Fibroblast of skin of left biceps (primary cell): ENCODE measurements around the gene BOD1L1.

Experiments
- DNase-seq, 2 experiments: peaks; one replicate each; pipeline ENCODE4 v3.0.0-alpha.2; 2013; ENCODE audit warnings: low read depth in 2 of 2

Gene BOD1L1

DNA sequence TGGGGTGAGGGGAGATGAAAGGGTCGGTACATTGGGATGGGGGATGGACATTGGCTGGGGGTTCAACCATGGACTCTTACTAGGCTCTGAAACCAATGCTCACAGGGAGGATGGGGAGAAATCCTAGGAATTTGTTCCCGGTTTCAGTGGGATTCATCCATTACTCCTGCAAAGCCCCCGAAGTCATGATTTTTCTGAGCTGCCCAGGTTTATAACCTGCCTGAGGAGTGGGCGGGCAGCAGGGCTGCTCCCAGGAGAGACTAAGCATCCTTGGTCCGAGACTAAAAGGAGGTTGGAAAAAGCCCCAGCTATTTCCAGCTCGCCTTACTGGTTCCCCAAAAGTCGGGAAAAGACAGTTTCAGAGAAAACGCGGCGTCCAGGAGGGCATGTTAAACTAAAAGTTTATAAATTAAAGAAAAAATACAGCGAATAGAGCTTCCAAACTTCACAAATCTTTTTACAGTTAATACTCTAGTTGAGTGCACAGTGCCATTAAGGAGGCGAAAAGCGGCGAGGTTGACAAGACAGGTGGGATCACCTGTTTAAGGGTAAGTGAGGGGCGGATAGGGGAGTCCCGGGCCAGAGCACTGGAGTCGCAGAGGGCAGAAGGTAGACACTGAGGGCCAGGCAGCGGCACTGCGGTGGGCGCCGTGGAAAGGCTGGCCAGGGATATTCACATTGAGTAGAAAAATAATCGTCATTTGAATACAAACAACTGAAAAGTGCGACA, 86.9 kb downstream of the BOD1L1 start:
- DNase-seq = no peak

DNA sequence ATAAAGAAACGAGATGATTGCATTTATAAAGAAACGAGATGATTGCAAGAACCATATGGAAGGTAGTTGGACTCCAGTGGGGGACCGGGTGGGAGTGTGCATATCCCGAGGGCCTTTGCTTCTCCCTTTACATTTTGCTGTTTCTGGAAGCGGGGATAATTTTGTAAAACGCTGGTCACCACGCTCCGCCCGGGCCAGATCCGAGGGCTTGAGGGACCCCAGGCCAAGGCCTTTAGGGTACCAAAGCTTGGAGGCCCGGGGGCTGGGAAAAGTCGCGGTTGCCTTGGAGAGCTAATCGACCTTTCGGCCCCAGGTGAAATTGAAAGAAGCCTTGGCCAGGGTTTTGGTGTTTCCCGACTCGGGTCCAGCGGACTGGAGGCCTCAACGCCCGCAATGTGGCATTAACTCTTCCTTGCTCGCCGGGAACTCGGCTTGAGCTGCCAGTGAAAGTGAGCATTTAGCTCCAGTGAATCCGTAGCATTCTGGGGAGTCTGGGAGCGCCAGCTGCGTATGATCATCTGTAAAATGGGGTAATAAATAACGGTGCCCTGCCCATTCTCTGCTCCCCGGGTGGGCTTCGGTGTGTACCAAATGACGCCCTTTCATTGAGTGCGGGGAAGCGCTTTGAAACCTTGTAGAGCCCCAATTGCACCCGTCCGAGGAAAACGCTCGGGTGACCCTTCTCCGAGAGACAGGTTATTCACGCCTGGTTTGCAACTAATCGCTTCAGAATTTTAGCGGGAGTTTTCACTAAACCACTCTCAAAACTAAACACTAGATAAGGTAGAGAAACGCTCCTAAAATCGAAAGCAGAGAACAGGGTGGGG, 87.7 kb downstream of the BOD1L1 start:
- DNase-seq = no peak

DNA sequence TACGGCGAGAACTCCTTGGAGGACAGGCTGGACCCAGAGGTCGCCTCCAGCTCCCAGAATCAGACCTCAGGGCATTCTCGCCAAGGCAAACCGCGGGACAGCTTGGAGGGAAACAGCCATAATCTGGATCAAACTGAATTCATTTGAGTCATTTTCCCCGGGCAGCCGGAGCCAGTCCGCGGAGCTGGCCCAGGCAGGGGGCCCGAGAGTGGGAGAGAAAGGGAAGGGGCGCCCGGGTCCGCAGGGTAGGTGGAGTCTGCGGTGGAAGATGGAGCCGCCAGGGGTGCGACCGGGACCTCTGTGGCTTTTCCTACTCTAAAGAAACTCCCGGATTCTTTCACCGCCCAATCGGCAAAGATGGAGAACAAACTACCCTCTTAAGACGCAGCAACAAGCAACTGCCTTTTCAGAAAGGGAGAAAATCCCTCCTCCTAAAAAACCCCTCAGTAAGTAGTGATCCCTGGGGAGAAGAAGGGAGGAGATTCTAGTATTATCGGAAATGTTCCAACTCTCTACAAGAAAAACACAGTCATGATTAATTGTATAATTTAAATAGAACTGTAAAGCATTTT, 88.4 kb downstream of the BOD1L1 start:
- no peak for DNase-seq

DNA sequence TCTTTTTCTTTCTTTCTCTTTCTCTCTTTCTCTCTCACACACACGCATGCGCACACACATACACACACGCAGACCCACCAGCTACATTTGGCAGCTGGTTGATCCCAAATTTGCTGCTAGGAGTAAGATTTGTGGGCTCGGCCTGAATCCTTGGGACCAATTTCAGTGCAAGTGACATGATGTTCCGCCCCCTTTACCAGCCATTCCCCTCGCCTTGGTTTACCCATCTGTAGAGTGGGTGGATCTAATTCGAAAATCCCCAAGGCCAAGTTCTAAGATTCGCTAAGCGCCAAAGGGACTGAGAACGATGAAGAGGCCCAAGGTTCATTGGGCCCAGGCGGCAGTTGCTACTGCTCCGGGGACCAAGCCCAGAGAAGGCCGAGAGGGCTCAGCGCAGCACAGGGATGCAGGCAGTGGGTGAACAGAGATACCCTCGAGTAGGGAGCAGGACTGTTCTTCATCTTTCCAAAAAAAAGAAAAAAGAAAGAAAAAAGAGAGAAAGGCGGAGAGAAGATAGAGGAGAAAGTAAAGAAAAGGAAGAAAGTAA, 89.0 kb downstream of the BOD1L1 start:
- DNase-seq = no peak

DNA sequence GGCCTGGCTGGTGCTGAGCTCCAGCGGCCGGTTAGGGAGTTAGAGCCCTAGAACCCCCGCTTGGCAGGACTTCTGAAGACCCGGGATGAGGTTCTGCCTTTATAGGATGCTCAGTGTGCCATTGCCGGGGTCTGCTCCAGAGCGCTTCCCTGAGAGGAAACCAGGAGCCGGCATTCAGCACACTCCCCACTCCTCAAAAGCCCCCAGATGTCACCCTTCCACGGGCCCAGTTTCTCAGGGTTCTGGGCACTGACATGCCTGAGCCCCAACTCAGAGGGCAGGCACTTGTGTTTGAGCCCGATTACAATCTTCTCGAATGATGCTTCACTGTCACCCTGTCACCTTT, 89.7 kb downstream of the BOD1L1 start:
- no peak for DNase-seq

DNA sequence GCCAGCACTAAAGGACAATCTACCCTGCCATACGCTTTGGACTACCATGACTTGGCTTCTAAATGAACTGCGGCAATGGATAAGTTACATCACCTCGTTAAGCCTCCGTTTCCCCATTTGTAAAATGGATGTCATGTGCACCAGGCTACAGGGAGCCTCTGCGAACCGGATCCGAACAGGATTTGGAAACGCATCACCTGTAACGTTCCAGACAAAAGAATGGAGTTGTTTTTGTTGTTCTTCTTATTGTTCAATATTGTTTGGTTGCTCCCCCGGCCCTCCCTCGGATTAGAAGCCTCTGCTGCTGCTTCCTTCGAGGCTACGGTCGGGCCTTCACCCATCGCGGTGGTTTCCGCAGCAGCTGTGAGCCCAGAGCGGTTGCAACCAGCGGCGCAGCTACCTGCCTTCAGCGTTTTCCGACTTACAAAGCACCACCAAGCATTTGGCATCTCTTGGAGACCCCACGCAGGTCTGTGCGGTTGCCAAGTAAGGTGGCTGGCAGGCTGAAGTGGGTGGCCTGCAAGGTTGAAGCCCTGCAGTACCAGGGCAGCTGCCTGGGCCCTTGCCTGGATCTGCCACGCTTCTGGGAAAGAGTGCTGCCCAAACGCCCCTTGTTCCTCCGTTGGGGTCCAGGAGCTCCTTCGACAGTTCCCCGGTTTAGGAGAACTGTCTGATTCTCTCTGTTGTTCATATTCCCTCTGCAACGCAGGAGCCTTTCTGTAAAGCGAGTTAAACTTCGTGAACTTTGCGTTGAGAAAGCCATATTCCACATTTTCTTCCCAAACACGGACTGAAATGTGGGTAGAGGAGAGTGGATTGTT, 90.3 kb downstream of the BOD1L1 start:
- no peak for DNase-seq

DNA sequence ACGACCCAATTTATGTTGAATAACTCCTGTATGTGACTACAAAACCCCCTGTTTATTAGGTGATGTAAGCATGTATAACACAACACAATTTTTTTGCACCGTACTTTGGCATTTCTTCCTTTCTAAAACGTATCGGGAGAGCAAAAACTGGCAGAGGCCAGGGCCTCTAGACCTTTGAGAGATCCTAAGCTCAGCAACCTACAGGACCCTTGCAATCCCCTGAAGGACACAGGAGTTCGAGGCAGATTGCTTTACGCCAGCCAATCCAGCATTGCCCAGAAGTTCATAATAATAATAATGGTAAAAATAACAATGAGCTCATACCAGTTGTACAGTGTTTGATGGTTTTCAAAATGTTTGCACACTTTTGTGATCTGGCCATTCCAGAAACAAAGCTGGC, 90.9 kb downstream of the BOD1L1 start:
- no peak for DNase-seq

DNA sequence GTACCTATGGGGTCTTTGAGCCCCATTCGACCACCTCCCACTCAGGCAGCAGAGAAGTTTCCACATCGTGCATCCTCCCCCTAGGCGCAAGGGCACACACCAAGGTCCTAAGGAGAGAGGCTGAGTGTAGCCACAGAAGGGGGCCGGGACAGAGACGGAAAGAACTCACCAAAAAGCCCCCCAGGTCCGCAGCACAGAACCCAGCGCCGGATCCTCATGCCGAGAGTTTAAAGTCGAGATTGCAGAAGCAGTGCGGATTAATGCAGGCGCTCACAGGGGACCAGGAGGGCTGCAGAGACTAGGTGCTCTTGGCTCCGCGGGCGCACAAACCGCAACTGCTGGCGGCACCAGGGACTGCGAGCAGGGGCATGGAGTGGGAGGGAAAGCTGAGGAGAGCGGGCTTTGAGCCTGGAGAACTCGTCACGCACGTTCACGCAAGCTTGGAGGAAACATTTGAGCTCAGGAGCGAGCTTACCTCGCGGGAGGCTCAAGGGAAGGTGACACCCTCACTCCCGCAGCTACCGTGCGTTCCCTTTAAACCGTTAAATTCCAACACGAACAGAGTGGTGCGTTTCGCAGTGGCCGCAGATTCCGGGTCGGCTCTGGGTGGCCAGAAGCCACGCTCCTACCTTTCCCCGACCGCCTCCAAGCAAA, 91.7 kb downstream of the BOD1L1 start:
- DNase-seq = no peak

DNA sequence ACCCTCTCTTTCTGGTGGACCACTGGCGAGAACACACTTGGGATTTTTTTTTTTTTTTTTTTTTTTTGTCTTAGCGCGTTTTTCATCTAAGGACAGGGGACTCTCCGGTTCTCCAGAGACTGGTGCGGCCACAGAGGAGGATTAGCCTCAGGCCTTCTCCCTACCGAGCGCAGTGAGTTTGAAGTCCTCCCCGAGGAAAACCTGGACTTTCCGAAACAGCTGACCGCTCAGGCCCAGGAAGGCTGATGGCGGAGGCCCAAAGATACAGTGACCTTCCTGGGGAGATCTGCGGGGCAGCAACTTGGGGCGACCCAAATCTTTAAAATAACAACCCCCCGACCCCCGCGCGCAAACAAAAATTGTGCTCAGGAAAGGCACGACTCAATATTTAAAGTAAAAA, 92.4 kb downstream of the BOD1L1 start:
- no peak for DNase-seq

DNA sequence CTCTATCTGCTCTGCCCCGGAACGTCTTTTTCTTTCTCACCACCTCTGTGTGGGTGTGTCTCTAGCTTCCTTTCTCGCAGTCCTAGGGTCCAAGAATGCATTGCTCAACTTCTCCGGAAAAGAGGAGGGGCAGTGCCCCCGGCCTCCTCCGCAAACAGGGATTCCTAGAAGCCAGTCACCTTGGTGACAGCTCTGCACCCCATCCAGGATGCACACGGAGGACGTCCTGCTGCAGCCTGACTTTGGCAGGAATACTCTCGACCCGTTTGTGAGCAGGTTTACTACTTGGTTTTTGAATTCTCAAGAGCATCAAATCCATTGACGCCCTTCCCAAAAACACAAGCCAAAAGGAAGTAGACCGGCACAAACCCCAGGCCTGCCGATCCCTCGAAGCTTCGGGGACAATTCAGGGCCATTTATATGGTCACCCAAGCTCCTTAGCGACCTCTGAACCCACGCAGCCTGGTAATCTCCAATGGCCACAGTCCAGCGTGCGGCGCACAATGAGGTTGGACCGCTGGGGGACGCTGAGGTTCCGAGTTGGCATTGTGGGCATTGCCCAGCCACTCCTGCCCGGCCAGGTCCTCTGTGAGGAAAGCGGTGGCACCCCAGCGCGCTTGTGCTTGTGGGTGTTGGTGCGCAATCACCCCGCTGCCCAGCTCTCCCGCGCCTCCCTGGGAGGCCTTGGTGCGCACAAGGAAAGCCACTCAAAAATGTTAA, 93.0 kb downstream of the BOD1L1 start:
- no peak for DNase-seq

DNA sequence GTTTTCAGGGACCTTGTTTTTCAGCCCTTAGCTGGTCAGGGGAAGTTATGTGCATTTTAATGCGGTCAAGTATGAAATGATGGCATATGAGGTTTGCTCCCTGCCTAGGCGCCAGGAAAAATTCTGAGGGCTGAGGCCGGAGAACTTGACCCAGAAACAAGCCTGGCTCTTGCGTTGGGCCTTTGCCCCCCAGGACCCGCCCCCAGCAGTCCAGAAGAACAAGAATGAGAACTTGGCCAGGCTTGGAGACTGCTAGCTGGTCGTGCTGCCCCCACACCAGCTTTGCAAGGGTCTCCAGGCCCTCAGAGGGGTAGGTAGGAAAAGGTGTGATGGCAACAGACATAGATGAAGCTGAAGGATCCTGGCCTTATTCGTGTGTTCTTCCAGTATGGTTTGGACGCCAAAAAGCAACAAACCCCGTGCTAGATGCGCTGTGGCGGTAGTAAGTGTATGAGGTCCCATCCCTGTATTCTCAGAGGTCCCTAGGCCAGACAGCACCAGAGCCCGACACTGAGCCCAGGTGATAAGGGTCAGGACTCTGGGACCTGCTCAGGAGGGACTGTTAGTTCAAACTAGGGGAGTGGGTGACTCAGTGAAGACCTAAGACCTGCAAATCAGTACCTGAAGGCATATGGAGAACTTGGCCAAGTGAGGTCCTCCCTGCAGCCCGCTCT, 93.7 kb downstream of the BOD1L1 start:
- DNase-seq = no peak

DNA sequence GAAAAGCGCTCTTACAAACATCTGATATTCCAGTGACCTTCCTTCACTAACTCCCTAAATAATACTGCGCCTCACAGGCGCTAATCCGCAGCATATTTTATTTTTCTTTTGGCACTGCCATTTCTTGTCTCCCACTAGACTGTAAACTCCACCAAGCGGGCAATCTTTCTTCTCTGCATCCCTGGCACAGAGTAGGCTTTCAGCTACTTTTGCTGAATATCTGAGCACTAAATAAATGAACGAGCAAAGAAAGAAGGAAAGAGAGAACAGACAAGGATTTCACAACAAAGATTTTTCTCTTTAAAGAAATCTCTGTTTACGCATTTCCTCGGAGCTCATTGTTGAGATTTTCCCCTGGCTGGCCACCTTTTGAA, 95.9 kb downstream of the BOD1L1 start:
- no peak for DNase-seq

DNA sequence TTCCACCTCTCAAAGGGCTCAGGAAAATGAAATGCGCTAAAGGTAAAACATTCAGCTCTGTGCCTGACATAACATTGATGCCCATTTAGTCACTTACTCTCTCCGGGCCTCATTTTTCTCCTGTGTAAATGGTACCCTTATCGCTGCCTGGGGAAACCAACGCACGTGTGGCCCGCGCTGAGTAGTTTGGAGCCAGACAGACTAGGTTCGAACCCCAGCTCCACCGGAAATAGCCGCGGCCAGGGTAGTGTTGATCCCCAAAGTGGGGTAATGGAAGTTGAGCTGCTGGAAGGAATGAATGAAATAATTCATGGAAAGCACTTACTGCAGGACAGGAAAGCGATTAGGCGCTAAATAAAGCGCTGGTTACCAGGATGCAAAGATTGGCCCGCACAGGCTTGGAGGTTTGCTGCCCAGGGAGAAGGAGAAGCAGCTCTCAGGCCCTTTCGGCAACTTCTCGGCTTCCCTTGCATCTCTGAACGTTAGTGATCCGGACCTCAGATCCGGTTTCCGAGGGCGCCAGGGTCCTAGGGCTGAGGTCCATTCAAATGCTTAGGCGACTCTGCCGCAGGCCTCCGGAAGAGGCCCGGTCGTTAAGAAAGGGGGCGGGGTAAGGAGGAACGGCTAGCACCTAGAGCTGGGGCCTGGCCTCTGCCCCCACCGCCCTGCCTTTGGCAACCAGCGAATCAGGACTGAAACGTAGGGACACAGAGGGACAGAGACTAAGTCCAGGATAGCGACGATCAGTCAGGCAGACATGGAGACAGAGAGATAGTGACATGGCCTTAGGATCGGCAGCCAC, 96.5 kb downstream of the BOD1L1 start:
- no peak for DNase-seq

DNA sequence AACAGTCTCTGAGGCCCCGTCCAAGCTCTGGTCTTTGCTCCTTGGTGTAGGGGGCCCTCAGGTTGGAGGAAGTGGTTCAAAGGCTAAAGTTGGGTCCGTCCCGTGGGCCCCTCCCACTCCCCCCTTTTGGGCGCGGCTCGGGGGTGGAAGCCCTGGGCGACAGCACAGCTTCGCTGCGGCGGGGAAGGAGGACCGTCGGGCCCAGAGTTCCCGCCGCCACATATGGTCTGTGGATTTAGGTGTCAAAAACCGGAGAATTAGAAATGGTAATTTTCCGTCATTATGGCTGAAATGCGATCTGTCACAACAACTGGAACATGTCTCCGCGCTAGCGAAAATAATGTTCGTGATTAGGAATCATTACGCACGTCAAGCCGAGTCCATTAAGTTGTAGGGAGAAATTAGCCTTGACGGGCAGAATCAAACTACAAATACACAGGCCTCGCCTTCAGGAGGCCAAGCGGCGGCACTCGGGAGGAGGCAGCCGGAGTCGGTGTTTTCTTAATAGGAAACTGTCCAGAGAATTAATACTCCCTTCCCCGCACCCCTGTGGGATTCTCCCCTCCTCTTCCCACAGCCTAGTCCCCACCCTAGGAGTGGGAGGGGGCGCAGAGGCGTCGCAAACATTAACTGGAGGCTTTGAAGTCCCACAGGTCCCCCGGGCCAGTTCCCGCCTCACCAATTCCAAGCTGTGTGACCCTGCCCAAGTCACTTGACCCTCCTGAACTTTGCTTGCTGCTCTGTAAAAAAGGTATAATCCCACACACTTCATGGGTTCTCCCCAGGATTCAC, 98.2 kb downstream of the BOD1L1 start:
- DNase-seq = no peak

DNA sequence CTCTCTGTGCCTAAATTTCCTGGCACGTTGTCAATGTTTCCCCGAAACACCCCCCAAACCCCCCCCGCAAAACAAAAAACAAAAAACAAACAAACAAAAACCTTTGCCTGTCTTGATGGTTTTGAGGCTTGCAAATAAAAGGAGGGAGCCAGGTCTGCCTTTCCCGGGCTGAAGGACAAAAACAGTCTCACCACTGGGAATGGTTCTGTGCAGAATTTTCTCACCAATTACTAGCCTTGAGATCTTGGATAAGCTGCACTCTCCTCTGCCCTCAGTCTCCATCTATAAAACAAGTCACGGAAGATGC, 98.8 kb downstream of the BOD1L1 start:
- DNase-seq = no peak

DNA sequence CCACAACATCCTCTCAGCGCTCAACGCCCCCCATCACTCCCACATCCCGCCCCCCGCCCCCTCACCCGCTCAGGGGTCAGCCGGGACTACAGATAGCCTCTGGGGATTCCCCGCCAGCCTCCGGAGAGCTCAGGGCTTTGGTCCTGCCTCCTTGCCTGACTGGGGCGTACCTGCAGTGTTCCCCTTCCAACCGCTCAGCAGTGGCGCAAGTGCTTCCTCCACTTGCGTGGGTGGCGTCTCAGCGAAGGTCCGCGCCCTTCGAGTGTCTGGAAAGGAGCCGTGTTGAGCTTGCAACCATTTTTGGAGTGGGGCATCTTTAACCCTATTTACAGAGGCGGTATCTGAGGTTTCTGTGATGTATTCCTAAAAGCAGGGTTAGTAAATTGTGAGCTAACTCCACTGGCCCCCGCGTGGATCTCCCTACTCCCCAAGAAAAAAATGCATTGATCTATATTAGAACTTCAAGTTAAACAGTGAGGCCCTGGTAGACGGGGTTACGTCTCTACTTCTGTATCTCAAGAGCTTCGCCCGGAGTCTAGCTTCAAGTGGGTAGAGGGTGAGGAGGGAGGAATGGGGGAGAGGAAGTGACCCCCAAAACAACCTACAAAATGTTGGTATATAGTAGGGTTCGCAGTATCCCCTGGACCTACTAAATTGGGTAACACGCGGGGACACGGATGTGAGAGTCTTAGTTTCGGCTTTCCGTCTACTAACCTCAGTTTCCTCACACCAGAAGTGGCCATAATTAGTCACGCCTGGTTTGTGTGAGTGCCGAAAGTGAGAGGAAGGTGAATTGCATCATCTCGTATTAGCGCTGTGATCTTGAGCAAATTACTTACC, 99.3 kb downstream of the BOD1L1 start:
- no peak for DNase-seq

DNA sequence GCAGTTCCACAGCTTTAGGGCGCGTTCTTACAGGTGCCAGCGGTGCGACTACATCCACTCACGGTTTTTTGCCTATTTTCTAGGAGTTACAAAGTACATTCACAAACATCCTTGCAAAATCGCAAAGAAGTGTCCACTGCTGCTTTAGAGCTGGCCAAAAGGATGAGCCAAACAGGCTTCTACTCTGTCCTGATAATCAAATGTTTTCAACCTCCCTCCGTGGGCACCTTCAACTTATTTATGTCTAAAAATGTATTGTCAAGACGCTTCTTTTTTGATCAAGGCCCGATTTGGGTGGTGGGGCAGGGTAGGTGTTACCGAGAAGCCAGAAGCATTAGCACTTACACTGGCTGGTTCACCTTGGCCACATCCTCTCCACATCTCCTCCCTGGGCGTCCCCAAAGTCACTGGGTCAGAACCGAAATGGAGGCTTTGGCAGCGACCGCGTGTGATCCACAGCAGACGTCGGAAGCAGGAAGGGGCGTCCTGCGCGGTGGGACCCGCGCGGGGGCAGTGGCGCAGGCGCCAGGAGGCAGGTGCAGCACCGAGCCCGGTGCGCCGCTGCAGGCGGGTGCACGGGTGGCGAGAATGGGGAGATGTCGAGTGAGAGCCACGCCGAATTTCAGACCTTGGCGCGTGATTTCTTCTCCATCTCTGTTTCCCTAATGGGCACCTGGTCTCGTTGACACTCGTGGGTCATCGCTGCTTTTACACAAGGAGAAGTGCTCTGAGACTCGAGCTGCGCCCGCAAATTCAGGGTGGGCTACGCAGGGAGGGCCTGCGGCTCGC, 100.1 kb downstream of the BOD1L1 start:
- no peak for DNase-seq
